MV-4-11 (cell line): ENCODE data around the gene FLYWCH1.

ENCODE experiments used
- DNase-seq: peaks from one replicate; lab custom pipeline; 2025; lab: John Stamatoyannopoulos, UW

Gene FLYWCH1

GRCh38 chr16:2952679-2953078, 40.9 kb downstream of the FLYWCH1 start:
- DNase-seq = no peak

GRCh38 chr16:2953706-2954627, 42.2 kb downstream of the FLYWCH1 start:
- no peak for DNase-seq

GRCh38 chr16:2954656-2955381, 43.1 kb downstream of the FLYWCH1 start:
- no peak for DNase-seq

GRCh38 chr16:2955438-2955778, 43.7 kb downstream of the FLYWCH1 start:
- no peak for DNase-seq

- DNase-seq = no peak
Observed at GRCh38 chr16:2955779-2956578, 44.2 kb downstream of the FLYWCH1 start.

- DNase-seq = no peak
Observed at GRCh38 chr16:2956579-2956956, 44.8 kb downstream of the FLYWCH1 start.

GRCh38 chr16:2959206-2959605, 47.5 kb downstream of the FLYWCH1 start:
- DNase-seq = no peak

GRCh38 chr16:2960183-2961010, 48.7 kb downstream of the FLYWCH1 start:
- DNase-seq = no peak

- no peak for DNase-seq
Observed at GRCh38 chr16:2962334-2963073, 50.8 kb downstream of the FLYWCH1 start.

- DNase-seq = no peak
Observed at GRCh38 chr16:2963074-2963722, 51.5 kb downstream of the FLYWCH1 start.

- no peak for DNase-seq
Observed at GRCh38 chr16:2963723-2964474, 52.2 kb downstream of the FLYWCH1 start, which contains the start of gene KREMEN2. KREMEN2 (plus strand) TSS chr16:2964275; CDS start chr16:2964521, 246 bp downstream.

GRCh38 chr16:2964475-2965336, 53.0 kb downstream of the FLYWCH1 start:
- DNase-seq = peak; percentile 34

GRCh38 chr16:2966043-2966807, 54.5 kb downstream of the FLYWCH1 start:
- DNase-seq = no peak

GRCh38 chr16:2966808-2967191, 55.1 kb downstream of the FLYWCH1 start:
- DNase-seq = no peak

GRCh38 chr16:2967211-2967631, 55.5 kb downstream of the FLYWCH1 start:
- no peak for DNase-seq

GRCh38 chr16:2967721-2968161, 56.0 kb downstream of the FLYWCH1 start:
- no peak for DNase-seq

GRCh38 chr16:2968368-2968737, 56.6 kb downstream of the FLYWCH1 start:
- DNase-seq = peak; percentile 74
